Activated T-cell treated with anti-CD3 and anti-CD28 coated beads, Interleukin-2, amount 50 U/mL, for 1 hour (primary cell): ENCODE results near the gene LYRM7.
A peak's percentile ranks its signal among the peaks of the same experiment; 100 is the strongest.
"Not testable (repeated sequence)": the region's sequence is repeated elsewhere in the genome, so short reads cannot be mapped to it uniquely, and the experiment has no call there.

Experiments used
- DNase-seq: peaks from one replicate; pipeline ENCODE4 v3.0.0-alpha.2; 2020

The LYRM7 gene

DNA sequence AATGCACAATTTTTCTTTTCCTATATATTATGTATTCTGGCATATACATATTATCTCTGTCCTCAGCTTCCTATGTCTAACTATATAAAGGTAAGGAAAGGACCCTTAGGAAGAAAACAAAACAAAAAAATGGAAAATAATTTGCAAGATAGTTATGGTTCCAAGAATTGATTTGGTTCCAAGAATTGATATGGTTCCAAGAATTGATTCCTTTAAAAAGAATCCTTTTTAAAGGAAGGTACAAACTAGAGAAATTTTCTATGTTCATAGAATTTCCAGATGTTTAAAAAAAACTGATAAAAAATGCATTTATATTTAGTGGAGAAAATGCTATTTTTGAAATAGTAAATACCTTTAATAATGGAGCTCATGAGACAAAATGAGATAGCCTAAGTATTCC is 12.1 kb downstream of the LYRM7 start:
- no peak for DNase-seq

DNA sequence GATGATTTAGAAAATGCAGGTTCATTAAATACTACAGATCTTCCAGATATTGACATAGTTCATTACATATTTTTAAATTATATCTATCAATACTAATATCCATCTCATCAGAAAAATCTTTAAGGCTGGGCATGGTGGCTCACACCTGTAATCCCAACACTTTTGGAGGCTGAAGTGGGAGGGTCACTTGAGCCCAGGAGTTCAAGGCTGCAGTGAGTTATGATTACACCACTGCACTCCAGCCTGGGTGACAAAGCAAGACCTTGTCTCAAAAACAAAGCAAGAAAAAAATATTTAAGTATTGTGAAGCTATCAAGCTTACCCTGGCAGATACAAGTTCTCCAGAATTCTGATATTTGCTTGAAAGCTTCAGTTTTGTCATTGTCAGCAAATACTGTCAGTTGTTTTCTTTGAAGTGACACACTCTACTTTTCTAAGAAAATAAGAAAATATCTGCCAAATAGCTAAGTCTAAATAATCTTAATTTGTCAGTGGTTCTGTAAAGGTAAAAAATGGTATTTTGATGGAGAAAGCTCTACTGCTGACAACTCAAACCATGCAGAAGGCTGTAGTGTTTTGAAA is 14.9 kb downstream of the LYRM7 start:
- no peak for DNase-seq

DNA sequence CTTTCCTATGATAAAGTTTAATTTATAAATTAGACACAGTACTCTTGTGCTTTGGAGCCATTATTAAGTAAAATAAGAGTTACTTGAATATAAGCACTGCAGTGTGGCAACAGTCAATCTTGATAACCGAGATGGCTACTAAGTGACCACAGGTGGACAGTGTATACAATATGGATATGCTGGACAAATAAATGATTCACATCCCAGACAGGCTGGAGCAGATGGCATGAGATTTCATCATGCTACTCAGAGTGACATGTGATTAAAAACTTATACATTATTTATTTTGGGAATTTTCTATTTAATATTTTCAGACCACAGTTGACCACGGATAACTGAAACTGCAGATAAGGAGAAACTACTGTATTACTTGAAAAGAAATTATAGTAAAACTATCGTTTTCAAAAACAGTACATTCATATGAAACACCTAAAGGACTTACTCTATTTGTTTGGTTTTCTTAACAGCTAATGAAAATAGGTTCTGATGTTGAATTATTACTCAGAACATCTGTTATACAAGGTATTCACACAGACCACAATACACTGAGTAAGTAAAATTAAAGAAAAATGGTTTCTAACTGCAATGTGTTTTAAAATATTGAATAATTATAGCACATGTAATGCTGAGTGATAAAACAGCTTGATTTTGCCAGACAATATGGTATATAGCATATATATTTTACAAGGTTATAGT is 16.0 kb downstream of the LYRM7 start:
- no peak for DNase-seq

DNA sequence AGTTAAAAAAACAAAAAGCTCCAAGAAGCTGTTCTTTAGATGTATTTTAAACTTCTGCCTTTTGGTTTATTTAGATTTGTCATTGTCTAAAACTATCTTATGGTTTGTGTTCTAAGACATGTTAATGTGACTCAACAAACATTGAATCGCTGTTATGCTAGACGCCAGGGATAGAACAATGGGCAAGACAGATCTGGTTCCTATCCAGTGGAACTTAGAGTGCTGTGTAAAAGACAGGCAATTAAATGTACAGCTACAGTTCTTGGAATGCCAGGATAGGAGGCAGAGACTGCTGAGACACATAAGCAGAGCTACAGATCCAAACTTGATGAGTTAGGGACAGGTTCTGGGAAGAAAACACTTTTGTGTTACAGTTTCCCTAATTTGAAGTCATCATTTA is 22.4 kb downstream of the LYRM7 start:
- no peak for DNase-seq

DNA sequence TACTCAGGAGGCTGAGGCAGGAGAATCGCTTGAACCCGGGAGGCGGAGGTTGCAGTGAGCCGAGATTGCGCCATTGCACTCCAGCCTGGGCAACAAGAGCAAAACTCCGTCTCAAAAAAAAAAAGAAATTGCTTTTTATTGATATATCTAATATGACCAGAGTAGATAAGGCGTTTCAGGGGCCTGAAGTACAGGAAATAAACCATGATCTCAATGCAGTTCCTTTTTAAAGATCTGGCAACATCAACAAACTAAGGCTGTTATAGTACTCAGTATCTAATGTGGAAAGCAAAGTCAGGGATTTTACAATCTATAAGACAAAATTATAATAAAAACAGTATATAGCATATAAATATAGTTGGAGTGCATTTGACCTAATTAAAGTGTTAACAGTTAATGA is 23.2 kb downstream of the LYRM7 start:
- not testable (repeated sequence) for DNase-seq

DNA sequence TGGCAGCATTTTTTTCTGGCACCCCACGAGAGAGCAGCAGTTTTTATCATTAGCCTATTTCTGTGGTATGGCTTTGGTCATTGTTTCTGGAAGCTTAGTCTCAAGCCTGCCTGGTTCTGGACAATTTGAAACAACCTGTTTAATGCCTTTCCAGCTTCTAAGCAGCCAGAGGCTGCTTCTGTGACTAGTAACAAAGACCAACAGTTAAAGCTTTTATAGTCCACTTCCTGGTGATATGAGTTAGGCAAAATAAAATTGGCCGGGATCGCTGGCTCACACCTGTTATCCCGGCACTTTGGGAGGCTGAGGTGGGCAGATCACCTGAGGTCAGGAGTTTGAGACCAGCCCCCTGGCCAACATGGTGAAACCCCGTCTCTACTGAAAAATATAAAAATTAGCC is 24.0 kb downstream of the LYRM7 start:
- DNase-seq = no peak

DNA sequence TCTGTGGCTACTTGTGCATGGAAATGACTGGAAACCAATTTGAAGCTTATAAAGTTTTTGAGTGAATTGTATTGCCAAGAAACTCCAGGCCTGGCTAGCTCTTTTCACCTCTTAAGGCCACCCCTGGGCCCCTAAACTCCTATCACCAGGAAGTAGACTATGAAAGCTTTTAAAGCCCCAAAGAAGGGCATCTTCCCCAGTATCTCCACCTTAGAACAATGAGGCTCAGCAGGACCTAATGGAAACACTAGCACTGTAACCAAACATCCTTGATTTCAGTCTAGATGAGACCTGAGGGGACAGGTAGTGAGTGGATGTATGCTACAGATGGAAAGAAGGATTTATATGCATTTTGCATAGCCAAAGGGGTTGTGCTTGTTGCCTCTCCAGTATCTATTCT is 25.0 kb downstream of the LYRM7 start:
- no peak for DNase-seq

DNA sequence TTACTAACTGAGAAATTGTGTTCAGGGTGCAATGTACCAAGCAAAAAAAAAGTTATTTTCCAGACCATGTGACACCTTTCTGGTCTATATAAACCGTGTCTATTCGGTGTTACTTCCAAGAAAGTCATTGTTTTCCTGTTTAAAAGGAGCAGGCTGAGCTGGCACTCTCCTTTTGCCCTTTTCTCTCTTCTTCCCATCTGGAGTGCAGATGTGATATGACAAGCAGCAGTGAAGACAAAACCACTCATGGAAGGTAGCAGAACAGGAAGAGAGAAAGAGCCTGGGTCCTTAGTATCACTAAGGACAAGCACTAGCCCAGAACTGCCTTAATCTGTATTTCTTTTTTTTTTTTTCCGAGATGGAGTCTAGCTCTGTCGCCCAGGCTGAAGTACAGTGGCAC is 25.6 kb downstream of the LYRM7 start:
- DNase-seq = no peak

DNA sequence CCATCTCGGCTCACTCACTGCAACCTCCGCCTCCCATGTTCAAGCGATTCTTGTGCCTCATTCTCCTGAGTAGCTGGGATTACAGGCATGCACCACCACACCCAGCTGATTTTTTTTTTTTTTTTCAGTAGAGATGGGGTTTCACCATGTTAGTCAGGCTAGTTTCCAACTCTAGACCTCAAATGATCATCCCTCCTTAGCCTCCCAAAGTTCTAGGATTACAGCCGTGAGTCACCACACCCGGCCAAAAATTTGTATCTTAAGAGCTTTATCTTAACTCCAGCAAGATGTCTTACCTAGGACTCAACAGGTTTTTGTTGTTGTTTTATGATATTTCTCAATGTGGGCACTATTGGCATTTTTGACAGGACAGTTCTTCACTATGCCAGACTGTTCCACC is 27.9 kb downstream of the LYRM7 start:
- no peak for DNase-seq

DNA sequence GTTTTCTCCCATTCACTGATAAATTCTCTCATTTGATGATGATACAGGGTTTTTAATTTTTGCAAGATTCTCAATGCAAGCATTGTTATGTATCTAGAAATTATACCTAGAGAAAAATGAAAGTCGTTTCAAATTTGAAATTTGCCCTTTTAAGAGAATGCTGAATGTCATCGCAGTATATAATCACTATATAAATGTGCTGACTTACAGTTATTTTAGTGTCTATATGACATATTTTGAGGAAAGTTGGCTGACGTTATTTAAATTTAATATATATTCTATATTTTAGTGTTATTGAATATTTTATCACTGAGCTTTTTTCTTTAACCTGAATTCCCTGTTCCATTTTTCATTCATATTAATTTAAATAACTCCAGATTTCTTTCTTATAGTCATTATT is 29.8 kb downstream of the LYRM7 start:
- no peak for DNase-seq

DNA sequence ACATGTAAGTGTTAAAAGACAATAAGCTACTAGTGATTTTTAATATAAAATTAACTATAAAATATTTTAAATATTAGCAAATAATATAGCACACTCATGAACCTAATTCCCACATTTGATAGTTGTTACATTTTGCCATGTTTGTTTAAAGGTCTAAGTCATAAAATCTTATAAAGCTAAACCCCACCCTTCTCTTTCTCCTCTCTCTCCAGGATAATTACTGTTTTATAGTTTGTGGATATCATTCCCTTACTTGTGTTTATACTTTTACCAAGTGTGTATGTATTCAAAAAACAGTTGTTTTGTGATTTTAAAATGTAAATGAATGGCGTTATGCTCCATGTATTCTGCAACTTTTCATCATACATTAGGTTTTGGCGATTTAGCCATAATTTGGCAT is 34.2 kb downstream of the LYRM7 start:
- no peak for DNase-seq

DNA sequence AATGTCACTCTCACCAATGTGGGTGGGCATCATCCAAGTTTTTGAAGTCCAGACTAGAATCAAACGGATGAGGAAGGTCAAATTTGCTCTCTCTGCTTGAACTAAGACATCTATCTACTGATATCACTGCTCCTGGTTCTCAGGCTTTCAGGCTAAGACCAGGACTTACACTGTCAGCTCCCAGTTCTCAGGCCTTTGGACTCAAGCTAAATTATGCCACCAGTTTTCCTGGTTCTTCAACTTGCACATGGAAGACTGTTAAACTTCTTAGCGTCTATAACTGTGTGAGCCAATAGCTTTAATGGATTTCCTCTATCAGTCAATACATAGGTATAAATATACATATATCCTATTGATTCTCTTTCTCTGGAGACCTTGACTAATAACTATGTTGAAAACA is 35.3 kb downstream of the LYRM7 start:
- DNase-seq = no peak

DNA sequence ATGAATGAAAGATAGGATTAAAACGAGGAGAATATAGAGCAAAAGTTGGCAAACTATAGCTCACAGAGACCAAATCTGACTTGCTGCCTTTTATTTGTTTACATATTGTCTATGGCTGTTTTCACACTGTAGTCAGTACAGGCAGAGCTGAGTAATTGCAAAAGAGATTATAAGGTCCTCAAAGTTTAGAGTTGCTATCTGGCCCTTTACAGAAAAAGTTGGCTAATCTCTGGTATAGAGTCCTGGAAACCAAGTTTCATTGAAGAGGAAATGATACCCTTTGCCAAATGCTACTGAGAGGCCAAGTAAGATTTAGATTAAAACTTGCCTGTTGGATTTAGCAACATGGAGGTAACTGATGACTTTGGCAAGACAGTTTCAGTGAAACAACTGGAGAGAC is 36.0 kb downstream of the LYRM7 start:
- DNase-seq = no peak

DNA sequence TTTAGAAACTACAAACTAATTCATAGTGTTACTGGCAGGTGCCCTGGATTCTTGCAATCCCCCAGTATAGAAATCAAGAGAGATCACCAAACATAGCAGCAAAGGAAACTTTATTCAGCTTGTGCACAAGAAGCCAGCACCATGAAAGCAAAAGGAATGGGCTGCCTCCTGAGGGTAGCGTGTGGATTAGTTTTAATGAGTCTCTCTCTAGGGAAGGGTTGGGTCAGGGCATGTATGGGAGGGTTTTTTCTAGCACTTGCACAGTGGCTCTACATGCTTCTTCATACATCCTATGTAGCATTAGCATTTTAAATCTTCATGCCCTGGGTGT is 38.4 kb downstream of the LYRM7 start:
- DNase-seq = no peak

DNA sequence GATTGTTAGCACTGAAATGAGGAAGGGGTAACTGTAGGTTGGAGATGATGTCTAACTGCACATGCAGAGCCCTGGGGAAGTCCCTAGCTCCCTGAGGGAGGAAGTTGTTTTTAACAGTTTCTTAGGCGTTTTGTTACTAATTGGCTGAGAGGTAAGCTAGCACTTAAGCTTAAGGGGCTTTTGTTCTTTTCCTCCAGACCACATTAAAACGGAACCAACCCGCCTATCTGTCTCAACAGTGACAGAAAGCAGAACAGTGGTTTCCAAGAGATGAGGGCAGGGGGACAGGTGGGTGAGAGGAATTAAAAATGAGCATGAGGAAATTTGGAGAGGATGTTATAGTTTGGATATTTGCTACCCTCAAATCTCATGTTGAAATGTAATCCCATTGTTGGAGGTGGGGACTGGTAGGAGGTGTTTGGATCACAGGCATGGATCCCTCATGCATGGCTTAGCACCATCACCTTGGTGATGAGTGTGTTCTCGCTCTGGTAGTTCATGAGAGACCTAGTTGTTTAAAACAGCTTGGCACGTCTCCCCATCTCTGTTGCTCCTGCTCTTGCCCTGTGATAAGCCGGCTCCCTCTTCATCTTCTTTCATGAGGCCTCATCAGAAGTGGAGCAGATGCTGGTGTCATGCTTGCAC is 38.9 kb downstream of the LYRM7 start:
- peak; percentile 47 for DNase-seq

DNA sequence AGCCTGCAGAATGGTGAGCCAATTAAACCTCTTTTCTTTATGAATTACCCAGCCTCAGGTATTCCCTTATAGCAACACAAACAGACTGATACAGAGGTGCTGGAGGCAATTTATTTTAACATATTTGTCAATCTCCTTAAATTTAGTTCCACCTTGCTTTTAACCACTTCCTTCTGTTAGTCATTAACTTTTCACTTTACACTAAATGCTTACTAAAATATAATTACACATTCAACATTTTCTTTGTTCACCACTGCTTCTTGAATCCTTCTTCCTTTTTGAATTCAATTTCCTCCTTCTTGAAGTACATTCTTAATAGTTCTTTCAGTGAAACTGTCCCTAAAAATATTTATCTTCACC is 39.4 kb downstream of the LYRM7 start:
- DNase-seq = no peak

DNA sequence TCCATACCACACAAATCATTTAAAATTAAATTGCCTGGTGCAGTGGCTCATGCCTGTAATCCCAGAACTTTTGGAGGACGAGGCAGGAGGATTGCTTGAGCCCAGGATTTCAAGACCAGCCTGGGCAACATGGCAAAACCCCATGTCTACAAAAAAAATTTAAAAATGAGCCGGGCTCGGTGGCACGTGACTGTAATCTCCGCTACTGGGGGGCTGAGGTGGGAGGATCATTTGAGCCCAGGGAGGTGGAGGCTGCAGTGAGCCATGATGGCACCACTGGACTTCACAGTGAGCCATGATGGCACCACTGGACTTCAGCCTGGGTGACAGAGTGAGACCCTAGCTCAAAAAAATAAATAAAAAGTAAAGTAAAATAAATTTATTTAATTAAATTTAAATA is 40.9 kb downstream of the LYRM7 start:
- no peak for DNase-seq

DNA sequence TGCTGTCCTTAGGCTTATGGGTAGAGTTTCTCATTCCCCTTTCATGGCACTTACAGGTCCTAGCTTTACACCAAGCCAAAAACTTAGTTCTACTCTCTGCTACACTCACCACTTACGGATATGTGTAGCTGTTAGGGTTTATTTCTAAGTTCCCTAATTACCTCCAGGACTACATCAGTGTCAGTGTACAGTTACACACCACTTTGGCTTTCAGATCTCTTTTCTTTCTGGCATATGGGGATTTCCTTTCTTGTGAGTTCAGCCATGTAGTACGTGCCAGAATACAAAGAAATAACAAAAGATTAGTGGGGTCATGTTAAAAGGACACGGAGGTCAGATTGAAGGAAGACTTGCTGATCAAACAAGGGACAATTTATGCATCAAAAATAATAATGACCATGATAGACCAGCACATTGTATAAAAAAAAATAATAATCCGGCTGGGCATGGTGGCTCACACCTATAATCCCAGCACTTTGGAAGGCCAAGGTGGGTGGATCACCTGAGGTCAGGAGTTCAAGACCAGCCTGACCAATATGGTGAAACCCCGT is 41.8 kb downstream of the LYRM7 start:
- no peak for DNase-seq

DNA sequence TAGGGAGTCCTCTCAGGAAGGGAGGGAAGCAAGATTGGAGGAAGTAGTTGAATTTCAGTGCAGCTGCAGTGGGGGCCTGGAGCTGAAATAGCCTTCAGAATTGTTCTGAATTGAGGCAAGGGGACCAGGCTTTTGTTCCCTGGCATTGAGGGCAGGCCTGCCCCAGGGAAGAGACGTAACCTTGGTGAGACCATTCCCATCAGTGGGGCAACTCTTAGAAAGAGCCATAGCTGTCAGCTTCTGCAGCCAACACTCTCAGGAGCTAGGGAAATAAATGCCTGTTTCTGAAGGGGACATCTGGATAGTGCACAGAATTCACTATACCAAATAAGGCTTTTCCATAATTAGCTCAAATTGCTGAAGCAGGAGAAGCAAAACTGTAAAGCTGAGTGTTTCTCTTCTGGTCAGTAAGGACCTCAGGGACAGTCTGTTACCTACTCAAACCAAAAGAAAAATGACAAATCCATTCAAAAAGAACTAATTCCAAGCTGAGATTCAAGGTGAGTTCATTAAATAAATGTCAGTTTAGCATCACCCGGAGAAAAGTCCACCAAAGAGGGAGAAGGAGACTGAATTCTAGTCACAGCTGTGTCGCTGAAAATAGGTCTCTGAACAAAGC is 44.0 kb downstream of the LYRM7 start:
- no peak for DNase-seq

DNA sequence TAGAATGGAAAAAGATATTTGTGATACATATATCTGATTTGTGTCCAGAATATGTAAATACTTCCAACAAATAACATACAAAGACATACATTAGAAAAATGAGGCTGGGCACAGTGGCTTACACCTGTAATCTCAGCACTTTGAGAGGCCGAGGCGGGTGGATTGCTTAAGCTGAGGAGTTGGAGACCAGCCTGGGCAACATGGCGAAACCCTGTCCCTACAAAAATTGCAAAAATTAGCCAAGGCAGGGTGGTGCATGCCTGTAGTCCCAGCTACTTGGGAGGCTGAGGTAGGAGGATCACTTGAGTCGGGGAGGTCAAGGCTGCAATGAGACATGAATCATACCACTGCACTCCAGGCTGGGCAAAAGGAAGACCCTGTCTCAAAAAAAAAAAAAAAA is 47.0 kb downstream of the LYRM7 start:
- DNase-seq = no peak

DNA sequence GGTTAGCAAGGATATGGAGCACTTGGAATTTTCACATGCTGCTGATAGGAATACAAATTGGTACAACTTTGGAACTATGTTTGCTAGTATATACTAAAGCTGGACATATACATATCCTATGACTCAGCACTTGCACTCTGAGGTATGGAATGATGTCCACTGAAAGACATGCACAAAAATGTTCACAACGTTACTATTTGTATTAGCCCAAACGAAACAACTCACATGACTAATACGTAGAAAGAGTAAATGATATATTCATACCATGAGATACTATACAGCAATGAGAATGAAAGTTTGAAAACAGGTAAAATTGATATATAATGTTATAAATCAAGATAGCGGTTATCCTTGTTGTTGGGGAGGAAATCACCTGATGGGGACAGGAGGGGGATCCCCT is 47.6 kb downstream of the LYRM7 start:
- no peak for DNase-seq

DNA sequence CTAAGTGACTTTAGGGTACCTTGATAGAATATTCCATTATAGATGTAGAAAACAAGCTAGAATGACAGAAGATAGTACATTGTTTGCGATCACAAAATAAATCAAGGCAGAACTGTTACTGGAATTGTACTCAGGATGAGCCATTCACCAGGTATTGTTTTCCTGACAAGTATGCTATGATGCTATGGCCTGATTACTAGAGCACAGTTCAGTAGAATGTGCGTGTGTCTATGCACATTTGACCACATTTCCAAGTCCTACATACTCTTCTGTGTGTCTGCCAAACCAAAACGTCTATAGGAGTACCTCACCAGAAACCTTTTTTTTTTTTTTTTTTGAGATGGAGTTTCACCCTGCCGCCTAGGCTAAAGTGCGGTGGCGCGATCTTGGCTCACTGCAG is 49.8 kb downstream of the LYRM7 start:
- no peak for DNase-seq

DNA sequence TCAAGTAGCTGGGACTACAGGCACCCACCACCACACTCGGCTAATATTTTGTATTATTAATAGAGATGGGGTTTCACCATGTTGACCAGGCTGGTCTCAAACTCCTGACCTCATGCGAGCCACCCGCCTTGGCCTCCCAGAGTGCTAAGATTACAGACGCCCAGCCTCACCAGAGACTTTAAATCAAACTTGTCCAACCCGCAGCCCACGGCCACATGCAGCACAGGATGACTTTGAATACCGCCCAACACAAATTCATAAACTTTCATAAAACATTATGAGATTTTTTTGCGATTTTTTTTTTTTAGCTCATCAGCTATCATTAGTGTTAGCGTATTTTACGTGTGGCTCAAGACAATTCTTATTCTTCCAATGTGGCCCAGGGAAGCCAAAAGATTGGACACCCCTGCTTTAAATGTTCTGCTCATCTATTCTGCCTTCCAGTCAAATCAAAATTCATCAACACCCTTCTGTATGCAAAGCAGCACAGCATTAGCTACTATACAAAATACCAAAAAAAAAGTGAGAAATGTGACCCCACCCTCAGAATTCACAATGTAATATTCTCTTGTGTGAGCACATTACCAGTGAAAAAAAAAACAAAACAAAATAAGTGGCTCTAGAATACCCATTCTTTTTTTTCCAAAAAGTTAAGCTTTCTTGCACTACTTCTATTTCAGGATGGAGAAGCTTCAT is 50.4 kb downstream of the LYRM7 start:
- no peak for DNase-seq

DNA sequence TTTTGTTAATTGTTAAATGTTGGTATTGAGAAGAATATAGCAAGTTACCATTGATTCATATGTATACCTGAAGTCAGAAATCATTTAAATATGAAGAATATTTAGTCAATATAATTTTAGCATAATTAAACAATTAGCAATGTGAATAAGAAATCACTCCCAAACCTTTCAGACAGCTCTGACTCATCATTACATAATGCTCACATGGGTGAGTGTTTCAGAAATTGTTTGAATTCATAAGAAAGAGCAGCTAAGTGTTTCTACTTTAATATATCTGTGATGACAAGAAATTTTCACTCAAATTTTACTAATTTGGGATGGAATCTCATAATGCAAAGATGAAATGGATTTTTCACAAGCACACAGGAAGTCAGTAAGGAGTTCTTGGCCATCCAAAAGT is 51.1 kb downstream of the LYRM7 start:
- DNase-seq = no peak
